ENCODE results near the gene ARHGEF7. TPM values are rescaled to one million over a fixed set of nuclear protein-coding genes. Genes with fewer than 3 reads are reported as not detected.

The ARHGEF7 gene
- polyA plus RNA-seq, 4 donors: 21.6 to 76.4 (median 24.7) TPM

GRCh38 chr13:111225810-111226546 lies 110.9 kb downstream of the ARHGEF7 start:
- 80 to 86% (median 85%) methylated on average over 7 of the region's 7 CpGs for WGBS, 3 donors
- no peaks in the 10 kb centered on the region for H3K4me1 ChIP-seq (ENCODE audit: control insufficient read depth in 3 of 3, insufficient read depth in 2 of 3, low read depth in 1 of 3, low read length in 2 of 3)
- H3K27me3 ChIP-seq (ENCODE audit: control insufficient read depth in 3 of 3, insufficient read depth in 3 of 3, low read length in 3 of 3): no peaks in the 10 kb centered on the region
- H3K4me3 ChIP-seq (ENCODE audit: low read depth in 1 of 3, low read length in 3 of 3): no peak overlapping the region
- H3K9me3 ChIP-seq (ENCODE audit: control insufficient read depth in 2 of 2, insufficient read depth in 1 of 2, low read depth in 1 of 2, low read length in 1 of 2): no peaks in the 10 kb centered on the region
- DNase-seq (no peak), FAIRE-seq (no peak)
- no peak overlapping the region for H3K27ac ChIP-seq (ENCODE audit: low read depth in 1 of 3, low read length in 2 of 3)
- peaks cover 2 to 25% (median 5%) of the 10 kb centered on the region in 3 donors for H3K36me3 ChIP-seq (ENCODE audit: control insufficient read depth in 3 of 3, insufficient read depth in 2 of 3, low read depth in 1 of 3, low read length in 3 of 3)

GRCh38 chr13:111227405-111227804 lies 112.3 kb downstream of the ARHGEF7 start:
- DNase-seq: no peak
- Histone ChIP-seq H3K36me3 (ENCODE audit: control insufficient read depth in 3 of 3, insufficient read depth in 2 of 3, low read depth in 1 of 3, low read length in 3 of 3) (peaks cover 2 to 27% (median 5%) of the 10 kb centered on the region in 3 donors), H3K27ac (ENCODE audit: low read depth in 1 of 3, low read length in 2 of 3) (no peak overlapping the region), H3K9me3 (ENCODE audit: control insufficient read depth in 2 of 2, insufficient read depth in 1 of 2, low read depth in 1 of 2, low read length in 1 of 2) (no peaks in the 10 kb centered on the region), H3K27me3 (ENCODE audit: control insufficient read depth in 3 of 3, insufficient read depth in 3 of 3, low read length in 3 of 3) (no peaks in the 10 kb centered on the region), H3K4me3 (ENCODE audit: low read depth in 1 of 3, low read length in 3 of 3) (no peak overlapping the region), H3K4me1 (ENCODE audit: control insufficient read depth in 3 of 3, insufficient read depth in 2 of 3, low read depth in 1 of 3, low read length in 2 of 3) (no peaks in the 10 kb centered on the region)
- no peak for FAIRE-seq
- 72 to 81% (median 79%) methylated on average over 2 of the region's 2 CpGs for WGBS, 3 donors

- no peaks in the 10 kb centered on the region for H3K9me3 ChIP-seq (ENCODE audit: control insufficient read depth in 2 of 2, insufficient read depth in 1 of 2, low read depth in 1 of 2, low read length in 1 of 2)
- H3K4me1 ChIP-seq (ENCODE audit: control insufficient read depth in 3 of 3, insufficient read depth in 2 of 3, low read depth in 1 of 3, low read length in 2 of 3): no peaks in the 10 kb centered on the region
- 88 to 96% (median 95%) methylated on average over 27 of the region's 27 CpGs for WGBS, 3 donors
- H3K27ac ChIP-seq (ENCODE audit: low read depth in 1 of 3, low read length in 2 of 3): no peak overlapping the region
- DNase-seq (no peak), FAIRE-seq (no peak)
- H3K36me3 ChIP-seq (ENCODE audit: control insufficient read depth in 3 of 3, insufficient read depth in 2 of 3, low read depth in 1 of 3, low read length in 3 of 3): peaks cover 2 to 30% (median 8%) of the 10 kb centered on the region in 3 donors
- no peaks in the 10 kb centered on the region for H3K27me3 ChIP-seq (ENCODE audit: control insufficient read depth in 3 of 3, insufficient read depth in 3 of 3, low read length in 3 of 3)
- no peak overlapping the region for H3K4me3 ChIP-seq (ENCODE audit: low read depth in 1 of 3, low read length in 3 of 3)
Observed at GRCh38 chr13:111228262-111229144, 113.4 kb downstream of the ARHGEF7 start.

- Histone ChIP-seq H3K4me1 (ENCODE audit: control insufficient read depth in 3 of 3, insufficient read depth in 2 of 3, low read depth in 1 of 3, low read length in 2 of 3) (no peaks in the 10 kb centered on the region), H3K27ac (ENCODE audit: low read depth in 1 of 3, low read length in 2 of 3) (no peak overlapping the region), H3K4me3 (ENCODE audit: low read depth in 1 of 3, low read length in 3 of 3) (no peak overlapping the region), H3K27me3 (ENCODE audit: control insufficient read depth in 3 of 3, insufficient read depth in 3 of 3, low read length in 3 of 3) (no peaks in the 10 kb centered on the region), H3K36me3 (ENCODE audit: control insufficient read depth in 3 of 3, insufficient read depth in 2 of 3, low read depth in 1 of 3, low read length in 3 of 3) (peaks cover 7 to 35% (median 13%) of the 10 kb centered on the region in 3 donors), H3K9me3 (ENCODE audit: control insufficient read depth in 2 of 2, insufficient read depth in 1 of 2, low read depth in 1 of 2, low read length in 1 of 2) (peaks cover 0 to 4% of the 10 kb centered on the region in 2 donors)
- whole genome bisulfite sequencing, 3 donors: 81 to 93% (median 88%) methylated on average over 10 of the region's 10 CpGs
- FAIRE-seq (no peak), DNase-seq (no peak)
Observed at GRCh38 chr13:111230385-111230930, 115.3 kb downstream of the ARHGEF7 start.

- FAIRE-seq: no peak
Observed at GRCh38 chr13:111232191-111232590, 117.1 kb downstream of the ARHGEF7 start.

DNA sequence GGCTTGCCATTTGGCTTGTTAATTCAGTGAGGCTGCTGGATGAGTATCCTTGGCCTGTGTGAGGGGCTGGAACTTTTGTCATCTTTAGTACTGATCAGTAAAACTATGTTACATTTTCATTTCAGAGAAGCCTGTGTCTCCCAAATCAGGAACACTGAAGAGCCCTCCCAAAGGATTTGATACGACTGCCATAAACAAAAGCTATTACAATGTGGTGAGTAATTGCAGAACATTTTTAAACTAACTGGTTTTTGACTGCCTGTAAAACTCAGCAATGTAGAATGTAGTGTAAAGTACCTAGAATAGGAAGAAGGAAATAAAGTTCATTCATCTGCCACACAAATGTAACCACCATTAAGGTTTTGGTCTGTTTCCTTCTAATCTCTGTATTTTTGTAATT lies 118.0 kb downstream of the ARHGEF7 start:
- H3K9me3 ChIP-seq (ENCODE audit: control insufficient read depth in 2 of 2, insufficient read depth in 1 of 2, low read depth in 1 of 2, low read length in 1 of 2): peaks cover 0 to 6% of the 10 kb centered on the region in 2 donors
- H3K4me1 ChIP-seq (ENCODE audit: control insufficient read depth in 3 of 3, insufficient read depth in 2 of 3, low read depth in 1 of 3, low read length in 2 of 3): no peaks in the 10 kb centered on the region
- 66 to 83% (median 69%) methylated on average over 1 of the region's 1 CpG for WGBS, 3 donors
- H3K27me3 ChIP-seq (ENCODE audit: control insufficient read depth in 3 of 3, insufficient read depth in 3 of 3, low read length in 3 of 3): no peaks in the 10 kb centered on the region
- H3K27ac ChIP-seq (ENCODE audit: low read depth in 1 of 3, low read length in 2 of 3): no peak overlapping the region
- no peak for FAIRE-seq
- no peak overlapping the region for H3K4me3 ChIP-seq (ENCODE audit: low read depth in 1 of 3, low read length in 3 of 3)
- no peak for DNase-seq
- H3K36me3 ChIP-seq (ENCODE audit: control insufficient read depth in 3 of 3, insufficient read depth in 2 of 3, low read depth in 1 of 3, low read length in 3 of 3): peaks cover 7 to 34% (median 15%) of the 10 kb centered on the region in 3 donors

More at GRCh38 chr13:111232191-111232590, 117.1 kb downstream of the ARHGEF7 start:
- no peak overlapping the region for H3K4me3 ChIP-seq (ENCODE audit: low read depth in 1 of 3, low read length in 3 of 3)
- peaks cover 7 to 33% (median 15%) of the 10 kb centered on the region in 3 donors for H3K36me3 ChIP-seq (ENCODE audit: control insufficient read depth in 3 of 3, insufficient read depth in 2 of 3, low read depth in 1 of 3, low read length in 3 of 3)
- no peak for DNase-seq
- no peaks in the 10 kb centered on the region for H3K4me1 ChIP-seq (ENCODE audit: control insufficient read depth in 3 of 3, insufficient read depth in 2 of 3, low read depth in 1 of 3, low read length in 2 of 3)
- no peaks in the 10 kb centered on the region for H3K27me3 ChIP-seq (ENCODE audit: control insufficient read depth in 3 of 3, insufficient read depth in 3 of 3, low read length in 3 of 3)
- H3K27ac ChIP-seq (ENCODE audit: low read depth in 1 of 3, low read length in 2 of 3): no peak overlapping the region
- peaks cover 0 to 6% of the 10 kb centered on the region in 2 donors for H3K9me3 ChIP-seq (ENCODE audit: control insufficient read depth in 2 of 2, insufficient read depth in 1 of 2, low read depth in 1 of 2, low read length in 1 of 2)
- WGBS, 3 donors: 85 to 97% (median 94%) methylated on average over 7 of the region's 7 CpGs

- Histone ChIP-seq H3K27me3 (ENCODE audit: control insufficient read depth in 3 of 3, insufficient read depth in 3 of 3, low read length in 3 of 3) (no peaks in the 10 kb centered on the region), H3K27ac (ENCODE audit: low read depth in 1 of 3, low read length in 2 of 3) (no peak overlapping the region), H3K4me3 (ENCODE audit: low read depth in 1 of 3, low read length in 3 of 3) (no peak overlapping the region), H3K9me3 (ENCODE audit: control insufficient read depth in 2 of 2, insufficient read depth in 1 of 2, low read depth in 1 of 2, low read length in 1 of 2) (peaks cover 0 to 2% of the 10 kb centered on the region in 2 donors), H3K36me3 (ENCODE audit: control insufficient read depth in 3 of 3, insufficient read depth in 2 of 3, low read depth in 1 of 3, low read length in 3 of 3) (peaks cover 2 to 31% (median 2%) of the 10 kb centered on the region in 3 donors), H3K4me1 (ENCODE audit: control insufficient read depth in 3 of 3, insufficient read depth in 2 of 3, low read depth in 1 of 3, low read length in 2 of 3) (no peaks in the 10 kb centered on the region)
- WGBS, 3 donors: 89 to 93% (median 91%) methylated on average over 15 of the region's 15 CpGs
- no peak for DNase-seq
- no peak for FAIRE-seq
Observed at GRCh38 chr13:111239764-111240670, 124.9 kb downstream of the ARHGEF7 start.

Data from small intestine (tissue), 7 donors.